Naive B cell (primary cell): ENCODE results near the gene IL1B. TPM values are rescaled to one million over a fixed set of nuclear protein-coding genes. Genes with fewer than 3 reads are reported as not detected.

ENCODE experiments used
- ATAC-seq, 2 donors: fragments of 150-1000 bp; cut with Tn5 transposase; 2 replicates each; pipeline ENCODE4 v1.10.0; 2021; ENCODE audit warnings: low read depth in 2 of 2, mild to moderate bottlenecking in 2 of 2, moderate library complexity in 2 of 2
- DNase-seq: peaks from one replicate; pipeline ENCODE4 v3.0.0; 2022
- H3K27ac Mint-ChIP-seq, 6 donors: one replicate each; pipeline ENCODE4 v1.8.0; 2020 to 2022; ENCODE audit warnings: mild to moderate bottlenecking in 6 of 6, mixed read lengths in 6 of 6, moderate library complexity in 5 of 6, inconsistent platforms in 2 of 6
- H3K27me3 Mint-ChIP-seq, 3 donors: one replicate each; pipeline ENCODE4 v1.8.0; 2021 to 2022; ENCODE audit warnings: mixed read lengths in 3 of 3, mild to moderate bottlenecking in 1 of 3
- H3K36me3 Mint-ChIP-seq, 2 donors: one replicate each; pipeline ENCODE4 v1.8.0; 2020 to 2022; ENCODE audit warnings: mixed read lengths in 2 of 2, inconsistent platforms in 1 of 2, mild to moderate bottlenecking in 1 of 2
- H3K4me1 Mint-ChIP-seq, 3 donors: one replicate each; pipeline ENCODE4 v1.8.0; 2020 to 2022; ENCODE audit warnings: mixed read lengths in 3 of 3, inconsistent platforms in 1 of 3, mild to moderate bottlenecking in 1 of 3, moderate library complexity in 1 of 3
- H3K4me3 Mint-ChIP-seq, 8 donors: one replicate each; pipeline ENCODE4 v1.8.0; 2020 to 2022; ENCODE audit warnings: mild to moderate bottlenecking in 8 of 8, mixed read lengths in 8 of 8, moderate library complexity in 8 of 8, inconsistent platforms in 2 of 8
- H3K9me3 Mint-ChIP-seq, 7 donors: one replicate each; pipeline ENCODE4 v1.8.0; 2020 to 2022; ENCODE audit warnings: mixed read lengths in 7 of 7, mild to moderate bottlenecking in 5 of 7, inconsistent platforms in 2 of 7, moderate library complexity in 1 of 7
- polyA plus RNA-seq, 6 donors: library from polyadenylated mRNA; unstranded; fragments of 300-500 nt; fragmentation: Illumina TruSeq; gene quantifications; one replicate each; pipeline ENCODE4 v1.2.3, GENCODE V29; 2021; ENCODE audit warnings: low read depth in 6 of 6

IL1B gene
- under 1 TPM in 2 of 6 donors, not detected in 4; 0.35 to 0.37 TPM for polyA plus RNA-seq

DNA sequence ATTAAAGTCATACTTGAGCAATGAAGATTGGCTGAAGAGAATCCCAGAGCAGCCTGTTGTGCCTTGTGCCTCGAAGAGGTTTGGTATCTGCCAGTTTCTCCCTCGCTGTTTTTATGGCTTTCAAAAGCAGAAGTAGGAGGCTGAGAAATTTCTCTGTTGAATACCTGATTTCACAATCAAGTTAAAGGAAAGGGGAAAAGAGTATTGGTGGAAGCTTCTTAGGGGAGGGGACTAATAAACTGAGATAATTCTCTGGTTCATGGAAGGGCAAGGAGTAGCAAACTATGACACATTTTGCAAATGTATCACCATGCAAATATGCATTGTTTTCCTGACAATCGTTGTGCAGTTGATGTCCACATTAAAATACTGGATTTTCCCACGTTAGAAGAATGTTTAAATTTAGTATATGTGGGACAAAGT is at the start of gene IL1B:
TSS of gene IL1B (minus strand) at position 85 of the 423 bp plus-strand sequence. CDS start 550 bp downstream, outside the sequence.
- no peaks in the 10 kb centered on the region for H3K27me3 Mint-ChIP-seq
- H3K9me3 Mint-ChIP-seq: no peaks in the 10 kb centered on the region
- ATAC-seq: peak; percentile 27 to 45
- no peak for DNase-seq
- peaks cover 44 to 66% (median 51%) of the 10 kb centered on the region in 3 donors for H3K4me1 Mint-ChIP-seq
- H3K27ac Mint-ChIP-seq: peak within 1 kb of the TSS in 3 of 6 donors; percentile 18 to 94 (median 24)
- peak within 1 kb of the TSS in 4 of 8 donors; percentile 4 to 51 (median 45) for H3K4me3 Mint-ChIP-seq
- no peaks in the 10 kb centered on the region for H3K36me3 Mint-ChIP-seq

DNA sequence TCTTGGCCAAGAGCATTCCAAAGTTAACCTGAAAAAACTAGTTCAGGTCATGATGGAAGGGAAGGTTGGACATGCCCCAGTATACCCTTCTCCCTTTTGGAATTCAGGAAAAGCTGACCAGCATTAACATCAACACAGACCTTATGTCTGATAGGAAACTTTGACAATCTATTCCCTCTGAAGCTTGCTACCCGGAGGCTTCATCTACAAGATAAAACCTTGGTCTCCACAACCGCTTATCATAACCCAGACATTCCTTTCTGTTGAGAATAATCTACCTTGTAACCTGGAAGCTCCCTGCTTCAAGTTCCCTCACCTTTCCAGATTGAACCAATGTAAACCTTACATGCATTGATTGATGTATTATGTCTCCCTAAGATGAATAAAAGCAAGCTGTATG is 49.7 kb upstream of the IL1B start:
- DNase-seq (no peak), ATAC-seq (no peak)
- no peaks in the 10 kb centered on the region for H3K27me3 Mint-ChIP-seq
- no peak overlapping the region for H3K4me3 Mint-ChIP-seq
- H3K4me1 Mint-ChIP-seq: peaks cover 0 to 8% (median 0%) of the 10 kb centered on the region in 3 donors
- H3K27ac Mint-ChIP-seq: peak overlapping the region in 1 of 6 donors; percentile 73
- H3K9me3 Mint-ChIP-seq: no peaks in the 10 kb centered on the region
- H3K36me3 Mint-ChIP-seq: no peaks in the 10 kb centered on the region

GRCh38 chr2:112885506-112885902 is 48.9 kb upstream of the IL1B start:
- Mint-ChIP-seq H3K27me3 (no peaks in the 10 kb centered on the region), H3K27ac (no peak overlapping the region), H3K36me3 (no peaks in the 10 kb centered on the region), H3K4me3 (no peak overlapping the region), H3K9me3 (no peaks in the 10 kb centered on the region), H3K4me1 (peaks cover 5 to 13% (median 7%) of the 10 kb centered on the region in 3 donors)
- ATAC-seq (no peak), DNase-seq (no peak)

DNA sequence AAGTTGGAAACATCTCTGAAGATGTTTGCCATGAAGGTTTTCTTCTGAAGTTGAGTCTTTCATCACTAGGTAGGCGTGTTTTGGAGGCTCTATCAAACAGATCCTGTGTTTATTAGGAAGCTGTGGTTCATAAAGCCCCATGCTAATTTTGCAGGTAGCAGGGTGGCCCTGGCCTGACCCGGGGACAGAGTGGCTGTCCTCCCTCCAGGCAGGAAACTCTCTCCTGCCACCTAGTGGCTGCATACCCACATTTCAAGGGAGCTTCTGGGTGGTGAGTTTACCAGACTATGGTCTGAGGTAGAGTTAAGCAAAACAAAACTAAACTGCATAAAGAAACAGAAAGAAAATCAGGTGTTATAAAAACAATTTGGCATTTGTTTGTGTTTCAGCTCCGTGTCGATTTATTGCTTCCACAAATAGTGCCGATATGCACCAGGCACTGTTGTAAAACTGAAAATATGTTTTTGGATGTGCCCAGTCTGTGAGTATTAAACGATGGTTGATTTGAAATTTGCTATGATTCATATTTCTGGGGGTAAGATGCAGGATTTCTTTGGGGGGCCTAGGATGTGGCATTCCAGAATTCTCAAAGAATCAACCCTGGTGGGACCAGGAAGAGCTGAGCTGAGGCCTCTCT is 48.4 kb upstream of the IL1B start:
- ATAC-seq (peak; percentile 40 to 71), DNase-seq (peak; percentile 38)
- Mint-ChIP-seq H3K9me3 (no peaks in the 10 kb centered on the region), H3K27ac (no peak overlapping the region), H3K4me1 (peaks cover 9 to 18% (median 12%) of the 10 kb centered on the region in 3 donors), H3K4me3 (no peak overlapping the region), H3K27me3 (no peaks in the 10 kb centered on the region), H3K36me3 (no peaks in the 10 kb centered on the region)

DNA sequence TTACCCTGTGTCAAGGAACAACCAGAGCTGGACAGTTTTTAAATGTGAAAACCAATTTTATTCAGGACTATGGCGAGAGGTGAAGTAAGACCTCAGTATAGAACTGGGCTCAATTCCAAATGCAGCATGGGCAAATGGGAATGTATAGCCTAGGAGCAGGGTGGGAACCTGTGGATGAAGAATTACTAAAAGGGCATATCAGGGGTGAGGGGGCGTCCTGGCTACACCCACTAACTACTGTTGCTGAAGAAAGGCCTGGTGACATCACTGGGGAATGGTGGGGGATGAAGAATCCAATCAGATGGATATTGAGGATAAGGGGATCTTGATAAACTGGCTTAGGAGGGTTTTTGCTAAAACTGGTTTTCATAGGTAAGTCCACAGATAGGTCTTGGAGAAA is 47.1 kb upstream of the IL1B start:
- H3K36me3 Mint-ChIP-seq: no peaks in the 10 kb centered on the region
- no peak overlapping the region for H3K4me3 Mint-ChIP-seq
- no peak for DNase-seq
- H3K9me3 Mint-ChIP-seq: no peaks in the 10 kb centered on the region
- peaks cover 9 to 20% (median 15%) of the 10 kb centered on the region in 3 donors for H3K4me1 Mint-ChIP-seq
- H3K27me3 Mint-ChIP-seq: no peaks in the 10 kb centered on the region
- H3K27ac Mint-ChIP-seq: peak overlapping the region in 1 of 6 donors; percentile 7
- no peak for ATAC-seq

GRCh38 chr2:112881217-112881985 is 44.8 kb upstream of the IL1B start:
- no peaks in the 10 kb centered on the region for H3K9me3 Mint-ChIP-seq
- H3K4me1 Mint-ChIP-seq: peaks cover 9 to 20% (median 15%) of the 10 kb centered on the region in 3 donors
- H3K27ac Mint-ChIP-seq: peak overlapping the region in 1 of 6 donors; percentile 44
- DNase-seq (no peak), ATAC-seq (no peak)
- no peaks in the 10 kb centered on the region for H3K27me3 Mint-ChIP-seq
- no peak overlapping the region for H3K4me3 Mint-ChIP-seq
- H3K36me3 Mint-ChIP-seq: no peaks in the 10 kb centered on the region

GRCh38 chr2:112880696-112881095 is 44.1 kb upstream of the IL1B start:
- peak overlapping the region in 1 of 6 donors; percentile 44 for H3K27ac Mint-ChIP-seq
- DNase-seq: no peak
- H3K9me3 Mint-ChIP-seq: no peaks in the 10 kb centered on the region
- H3K4me1 Mint-ChIP-seq: peaks cover 9 to 20% (median 15%) of the 10 kb centered on the region in 3 donors
- no peaks in the 10 kb centered on the region for H3K27me3 Mint-ChIP-seq
- no peak for ATAC-seq
- no peak overlapping the region for H3K4me3 Mint-ChIP-seq
- no peaks in the 10 kb centered on the region for H3K36me3 Mint-ChIP-seq

- peaks cover 9 to 20% (median 15%) of the 10 kb centered on the region in 3 donors for H3K4me1 Mint-ChIP-seq
- H3K4me3 Mint-ChIP-seq: no peak overlapping the region
- no peaks in the 10 kb centered on the region for H3K27me3 Mint-ChIP-seq
- H3K27ac Mint-ChIP-seq: peak overlapping the region in 1 of 6 donors; percentile 44
- no peaks in the 10 kb centered on the region for H3K36me3 Mint-ChIP-seq
- DNase-seq (no peak), ATAC-seq (no peak)
- H3K9me3 Mint-ChIP-seq: no peaks in the 10 kb centered on the region
Measured at GRCh38 chr2:112880091-112880531, 43.5 kb upstream of the IL1B start.

DNA sequence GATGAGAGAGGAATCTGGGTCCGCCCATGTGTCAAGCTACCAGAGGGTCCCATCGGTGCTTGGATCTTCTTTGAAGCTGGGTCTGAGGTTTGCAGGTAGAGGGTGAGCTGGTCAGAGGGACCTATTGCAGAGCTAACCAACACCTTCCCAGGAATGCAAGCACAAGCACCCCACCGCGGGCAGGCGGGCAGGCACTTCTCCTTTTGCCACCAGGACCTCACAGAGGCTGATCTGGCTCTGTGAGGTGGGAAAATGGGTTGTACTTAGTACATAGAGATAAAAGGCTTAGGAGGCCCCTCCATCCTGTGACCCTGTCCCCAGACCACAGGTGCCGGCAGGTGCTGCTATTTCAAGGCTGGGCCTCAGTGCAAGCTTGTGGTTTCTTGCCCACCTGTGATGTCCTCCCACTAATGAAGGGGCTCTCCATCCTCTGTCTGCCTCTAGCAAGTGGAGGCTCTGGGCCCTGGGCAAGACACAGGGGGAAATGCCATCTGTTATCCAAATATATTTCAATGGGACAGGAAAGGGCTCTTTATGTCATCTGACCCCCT is 43.0 kb upstream of the IL1B start:
- Mint-ChIP-seq H3K27me3 (no peaks in the 10 kb centered on the region), H3K4me1 (peaks cover 9 to 15% (median 15%) of the 10 kb centered on the region in 3 donors), H3K9me3 (no peaks in the 10 kb centered on the region), H3K4me3 (no peak overlapping the region), H3K36me3 (no peaks in the 10 kb centered on the region), H3K27ac (no peak overlapping the region)
- ATAC-seq (no peak), DNase-seq (no peak)

- H3K36me3 Mint-ChIP-seq: no peaks in the 10 kb centered on the region
- DNase-seq: no peak
- H3K27ac Mint-ChIP-seq: no peak overlapping the region
- no peak for ATAC-seq
- H3K4me3 Mint-ChIP-seq: no peak overlapping the region
- H3K27me3 Mint-ChIP-seq: no peaks in the 10 kb centered on the region
- peaks cover 9 to 15% (median 12%) of the 10 kb centered on the region in 3 donors for H3K4me1 Mint-ChIP-seq
- H3K9me3 Mint-ChIP-seq: peaks cover 0 to 5% (median 1%) of the 10 kb centered on the region in 7 donors
Measured at GRCh38 chr2:112877423-112877822, 40.8 kb upstream of the IL1B start.

- peaks cover 9 to 15% (median 12%) of the 10 kb centered on the region in 3 donors for H3K4me1 Mint-ChIP-seq
- ATAC-seq (no peak), DNase-seq (no peak)
- H3K27me3 Mint-ChIP-seq: peaks cover 0 to 1% (median 0%) of the 10 kb centered on the region in 3 donors
- peak overlapping the region in 1 of 6 donors; percentile 30 for H3K27ac Mint-ChIP-seq
- H3K9me3 Mint-ChIP-seq: peaks cover 0 to 9% (median 1%) of the 10 kb centered on the region in 7 donors
- no peaks in the 10 kb centered on the region for H3K36me3 Mint-ChIP-seq
- no peak overlapping the region for H3K4me3 Mint-ChIP-seq
Measured at GRCh38 chr2:112876971-112877361, 40.4 kb upstream of the IL1B start.

- no peak for DNase-seq
- H3K4me3 Mint-ChIP-seq: no peak overlapping the region
- H3K27me3 Mint-ChIP-seq: peaks cover 0 to 7% (median 3%) of the 10 kb centered on the region in 3 donors
- no peak for ATAC-seq
- H3K27ac Mint-ChIP-seq: no peak overlapping the region
- H3K4me1 Mint-ChIP-seq: peaks cover 9 to 15% (median 12%) of the 10 kb centered on the region in 3 donors
- no peaks in the 10 kb centered on the region for H3K36me3 Mint-ChIP-seq
- peaks cover 0 to 13% (median 1%) of the 10 kb centered on the region in 7 donors for H3K9me3 Mint-ChIP-seq
Measured at GRCh38 chr2:112876257-112876970, 39.8 kb upstream of the IL1B start.
